ENCODE measurements around the gene EGLN2. TPM values are rescaled to one million over a fixed set of nuclear protein-coding genes. Genes with fewer than 3 reads are reported as not detected.

EGLN2 gene
- total RNA-seq, 1 donor from 2014 or later = 83.4 TPM

GRCh38 chr19:40797963-40798682 lies 868 bp upstream of the EGLN2 start:
- H3K4me1 Mint-ChIP-seq (ENCODE audit: unreplicated experiment) = peaks cover 21% of the 10 kb centered on the region
- DNase-seq (ENCODE audit: extremely low spot score, unreplicated experiment) = no peak
- H3K9me3 Mint-ChIP-seq = no peaks in the 10 kb centered on the region
- peak overlapping the region; percentile 98 for H3K27ac Mint-ChIP-seq
- H3K4me3 Mint-ChIP-seq = peak overlapping the region; percentile 95
- peak; percentile 64 for TF ChIP-seq CTCF (conservative IDR thresholded peaks at IDR 0.05)
- no peaks in the 10 kb centered on the region for H3K27me3 Mint-ChIP-seq
- H3K36me3 Mint-ChIP-seq = no peaks in the 10 kb centered on the region

DNA sequence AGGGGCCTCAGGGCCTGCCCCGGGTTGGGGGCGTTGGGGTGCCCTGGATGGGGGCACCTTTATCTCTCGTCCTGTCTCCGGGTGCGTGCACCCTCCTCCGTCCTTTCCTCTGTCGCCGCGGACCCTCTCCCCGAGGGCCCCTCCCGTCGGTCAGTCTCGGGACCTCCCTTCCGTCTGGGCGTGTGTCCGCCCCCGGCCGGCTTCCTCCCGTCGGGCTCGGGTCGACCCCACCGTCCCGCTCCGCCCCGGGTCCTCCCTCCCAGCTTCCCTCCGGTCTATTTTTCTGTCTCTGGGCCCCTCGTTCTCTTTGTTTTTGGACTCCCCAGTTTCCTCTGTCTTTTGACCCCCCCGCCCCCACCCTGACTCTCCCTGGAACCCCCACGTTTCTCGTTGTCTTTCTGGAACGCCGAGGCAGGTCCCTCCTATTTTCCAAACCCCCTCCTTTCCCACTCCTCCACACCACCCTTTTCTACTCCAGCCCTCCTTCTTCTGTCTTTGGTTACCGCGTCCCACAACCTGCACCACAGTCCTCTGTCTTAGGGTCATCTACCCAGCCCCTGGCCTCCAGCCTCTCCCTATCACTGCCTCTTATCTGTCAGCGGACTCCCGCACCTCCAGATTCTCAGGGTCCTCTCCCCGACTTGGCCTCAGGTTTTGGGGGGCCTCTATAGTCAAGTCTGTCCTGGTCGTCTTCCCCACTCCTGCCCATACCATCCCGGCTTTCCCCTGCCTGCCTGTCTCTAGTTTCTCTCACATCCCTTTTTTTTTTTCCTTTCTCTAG lies 757 bp downstream of the EGLN2 start:
- Mint-ChIP-seq H3K4me3 (peak overlapping the region; percentile 92), H3K4me1 (ENCODE audit: unreplicated experiment) (peaks cover 38% of the 10 kb centered on the region), H3K27ac (peak overlapping the region; percentile 87), H3K36me3 (peaks cover under 1% of the 10 kb centered on the region), H3K27me3 (no peaks in the 10 kb centered on the region), H3K9me3 (no peaks in the 10 kb centered on the region)
- no peak for TF ChIP-seq CTCF (conservative IDR thresholded peaks at IDR 0.05)
- DNase-seq (ENCODE audit: extremely low spot score, unreplicated experiment) = no peak

- Mint-ChIP-seq H3K4me3 (peak overlapping the region; percentile 92), H3K27ac (peak overlapping the region; percentile 87), H3K4me1 (ENCODE audit: unreplicated experiment) (peaks cover 42% of the 10 kb centered on the region), H3K9me3 (no peaks in the 10 kb centered on the region), H3K36me3 (peaks cover 4% of the 10 kb centered on the region), H3K27me3 (no peaks in the 10 kb centered on the region)
- TF ChIP-seq CTCF (conservative IDR thresholded peaks at IDR 0.05) = no peak
- DNase-seq (ENCODE audit: extremely low spot score, unreplicated experiment) = no peak
Observed at GRCh38 chr19:40800339-40800996, 1.5 kb downstream of the EGLN2 start.

DNA sequence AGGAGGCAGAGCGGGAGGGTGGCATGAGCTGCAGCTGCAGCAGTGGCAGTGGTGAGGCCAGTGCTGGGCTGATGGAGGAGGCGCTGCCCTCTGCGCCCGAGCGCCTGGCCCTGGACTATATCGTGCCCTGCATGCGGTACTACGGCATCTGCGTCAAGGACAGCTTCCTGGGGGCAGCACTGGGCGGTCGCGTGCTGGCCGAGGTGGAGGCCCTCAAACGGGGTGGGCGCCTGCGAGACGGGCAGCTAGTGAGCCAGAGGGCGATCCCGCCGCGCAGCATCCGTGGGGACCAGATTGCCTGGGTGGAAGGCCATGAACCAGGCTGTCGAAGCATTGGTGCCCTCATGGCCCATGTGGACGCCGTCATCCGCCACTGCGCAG lies 2.0 kb downstream of the EGLN2 start:
- Mint-ChIP-seq H3K27me3 (no peaks in the 10 kb centered on the region), H3K36me3 (peaks cover 4% of the 10 kb centered on the region)

More for the DNA sequence above, 2.0 kb downstream of the EGLN2 start:
- TF ChIP-seq CTCF (conservative IDR thresholded peaks at IDR 0.05) = no peak
- DNase-seq (ENCODE audit: extremely low spot score, unreplicated experiment) = no peak
- Mint-ChIP-seq H3K4me3 (no peak overlapping the region), H3K4me1 (ENCODE audit: unreplicated experiment) (peaks cover 42% of the 10 kb centered on the region), H3K9me3 (no peaks in the 10 kb centered on the region), H3K27ac (peak overlapping the region; percentile 36)

Measured in type B pancreatic cell (in vitro differentiated cells).